CD4-positive, alpha-beta T cell (primary cell): ENCODE data around the gene TBCD. TPM values are rescaled to one million over a fixed set of nuclear protein-coding genes. Genes with fewer than 3 reads are reported as not detected.
"Not testable (repeated sequence)": the region's sequence is repeated elsewhere in the genome, so short reads cannot be mapped to it uniquely, and the experiment has no call there.

Experiments
- ATAC-seq: fragments of 200-7000 bp; cut with Tn5 transposase; one replicate; pipeline ENCODE4 v1.10.0; 2022; ENCODE audit warnings: mild to moderate bottlenecking; ENCODE audit not compliant: poor library complexity
- CTCF ChIA-PET: fragments of 350-600 bp; sonication (Branson Sonifier 250); formaldehyde crosslinking; loops from one replicate; lab custom pipeline; 2021; ENCODE audit warnings: antibody characterized with exemption, inconsistent platforms; lab: Charles Lee
- POLR2A ChIA-PET: fragments of 350-600 bp; sonication (Branson Sonifier 250); formaldehyde crosslinking; loops from one replicate; lab custom pipeline; 2021; ENCODE audit warnings: antibody characterized with exemption, inconsistent platforms; lab: Charles Lee
- DNase-seq, 14 experiments: peaks; one replicate each; pipeline ENCODE4 v3.0.0-alpha.2; 2013 to 2020; ENCODE audit warnings: mixed read lengths in 2 of 14
- H3K27ac ChIP-seq, 2 donors: one replicate each; pipeline versions ENCODE4 v1.5.1 to v1.7.0; 2013; ENCODE audit warnings: low read length in 2 of 2, low read depth in 1 of 2, mild to moderate bottlenecking in 1 of 2
- H3K27me3 ChIP-seq, 2 experiments: 1 replicate in 1 of 2; 2 replicates in 1 of 2; pipeline versions ENCODE4 v1.6.1 to v1.7.0; 2013; ENCODE audit warnings: low read length in 2 of 2, control low read depth in 1 of 2, mild to moderate bottlenecking in 1 of 2, moderate library complexity in 1 of 2; ENCODE audit not compliant: insufficient read depth in 2 of 2, control insufficient read depth in 1 of 2
- H3K36me3 ChIP-seq: one replicate; pipeline ENCODE4 v1.6.1; 2013; ENCODE audit warnings: low read length, control low read depth; ENCODE audit not compliant: insufficient read depth
- H3K4me1 ChIP-seq: one replicate; pipeline ENCODE4 v1.6.1; 2013; ENCODE audit warnings: low read length, control low read depth; ENCODE audit not compliant: insufficient read depth
- H3K4me3 ChIP-seq: one replicate; pipeline ENCODE4 v1.5.1; 2013; ENCODE audit warnings: mild to moderate bottlenecking, low read length, moderate library complexity
- H3K9me3 ChIP-seq, 2 experiments: 1 replicate in 1 of 2; 2 replicates in 1 of 2; pipeline versions ENCODE4 v1.6.1 to v1.7.0; 2013; ENCODE audit warnings: low read length in 2 of 2, mild to moderate bottlenecking in 2 of 2, control low read depth in 1 of 2, moderate library complexity in 1 of 2; ENCODE audit not compliant: control insufficient read depth in 1 of 2, insufficient read depth in 1 of 2
- H3K27ac Mint-ChIP-seq: one replicate; pipeline ENCODE4 v1.8.0; 2020; ENCODE audit warnings: mixed read lengths
- H3K27me3 Mint-ChIP-seq: one replicate; pipeline ENCODE4 v1.8.0; 2021; ENCODE audit warnings: mixed read lengths
- H3K36me3 Mint-ChIP-seq: one replicate; pipeline ENCODE4 v1.8.0; 2021; ENCODE audit warnings: low read depth, mixed read lengths
- H3K4me1 Mint-ChIP-seq: one replicate; pipeline ENCODE4 v1.8.0; 2021; ENCODE audit warnings: low read depth, mixed read lengths
- H3K4me3 Mint-ChIP-seq: one replicate; pipeline ENCODE4 v1.8.0; 2020; ENCODE audit warnings: mild to moderate bottlenecking, mixed read lengths
- H3K9me3 Mint-ChIP-seq: one replicate; pipeline ENCODE4 v1.8.0; 2020; ENCODE audit warnings: mixed read lengths
- intact Hi-C, 2 experiments: fragments of 100-400 bp; cut with DNase I in 1 of 2; cut with micrococcal nuclease in 1 of 2; formaldehyde crosslinking; loops; one replicate each; pipeline versions ENCODE4 v1.15.1 to v1.9.0; 2023 to 2025; cut with DNase I, micrococcal nuclease
- total RNA-seq, 174 experiments: library from RNA in 2 of 174; stranded (reverse) in 2 of 174; gene quantifications; one replicate each; pipeline ENCODE4 v1.2.3 and lab custom pipeline; 2021 to 2026
- TF ChIP-seq, protein P1 (sequence below): fragments of 200-600 bp; IDR thresholded peaks from one replicate; pipeline ENCODE4 v1.8.0; 2022; ENCODE audit warnings: antibody characterized with exemption, mild to moderate bottlenecking

Gene TBCD
- total RNA-seq, 2 experiments from 2014 or later: 74.6 to 80.3 TPM

DNA sequence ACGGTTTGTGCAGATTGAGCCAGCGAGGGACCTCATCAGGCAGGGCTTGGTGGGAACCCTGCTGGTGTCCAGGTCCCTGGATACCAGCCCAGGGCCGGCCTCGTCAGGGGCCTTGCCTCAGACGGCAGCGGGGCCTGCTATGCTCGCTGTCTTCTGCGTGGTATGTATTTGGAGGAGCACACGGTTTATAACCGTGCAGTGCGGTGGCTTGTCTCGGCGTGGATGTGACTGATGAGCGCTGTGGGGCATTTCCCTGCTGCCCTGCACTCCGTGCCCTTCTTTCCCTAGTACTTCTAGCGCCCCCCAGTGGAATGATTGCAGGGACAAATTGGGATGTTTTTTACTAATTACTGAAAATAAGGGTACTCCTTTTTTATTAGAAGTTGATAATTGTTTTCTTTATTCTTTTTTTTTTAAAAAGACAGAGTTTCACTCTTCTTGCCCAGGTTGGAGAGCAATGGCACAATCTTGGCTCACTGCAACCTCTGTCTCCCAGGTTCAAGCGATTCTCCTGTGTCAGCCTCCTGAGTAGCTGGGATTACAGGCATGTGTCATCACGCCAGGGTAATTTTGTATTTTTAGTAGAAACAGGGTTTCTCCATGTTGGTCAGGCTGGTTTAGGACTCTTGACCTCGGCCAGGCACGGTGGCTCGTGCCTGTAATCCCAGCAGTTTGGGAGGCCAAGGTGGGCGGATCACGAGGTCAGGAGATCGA is 15.3 kb downstream of the TBCD start:
- H3K4me3 Mint-ChIP-seq: no peak overlapping the region
- no peaks in the 10 kb centered on the region for H3K27me3 Mint-ChIP-seq
- TF ChIP-seq, protein P1, sequence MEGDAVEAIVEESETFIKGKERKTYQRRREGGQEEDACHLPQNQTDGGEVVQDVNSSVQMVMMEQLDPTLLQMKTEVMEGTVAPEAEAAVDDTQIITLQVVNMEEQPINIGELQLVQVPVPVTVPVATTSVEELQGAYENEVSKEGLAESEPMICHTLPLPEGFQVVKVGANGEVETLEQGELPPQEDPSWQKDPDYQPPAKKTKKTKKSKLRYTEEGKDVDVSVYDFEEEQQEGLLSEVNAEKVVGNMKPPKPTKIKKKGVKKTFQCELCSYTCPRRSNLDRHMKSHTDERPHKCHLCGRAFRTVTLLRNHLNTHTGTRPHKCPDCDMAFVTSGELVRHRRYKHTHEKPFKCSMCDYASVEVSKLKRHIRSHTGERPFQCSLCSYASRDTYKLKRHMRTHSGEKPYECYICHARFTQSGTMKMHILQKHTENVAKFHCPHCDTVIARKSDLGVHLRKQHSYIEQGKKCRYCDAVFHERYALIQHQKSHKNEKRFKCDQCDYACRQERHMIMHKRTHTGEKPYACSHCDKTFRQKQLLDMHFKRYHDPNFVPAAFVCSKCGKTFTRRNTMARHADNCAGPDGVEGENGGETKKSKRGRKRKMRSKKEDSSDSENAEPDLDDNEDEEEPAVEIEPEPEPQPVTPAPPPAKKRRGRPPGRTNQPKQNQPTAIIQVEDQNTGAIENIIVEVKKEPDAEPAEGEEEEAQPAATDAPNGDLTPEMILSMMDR: peak; percentile 54
- Histone ChIP-seq H3K9me3 (no peaks in the 10 kb centered on the region), H3K27me3 (no peaks in the 10 kb centered on the region), H3K4me1 (peaks cover 4% of the 10 kb centered on the region), H3K4me3 (no peak overlapping the region), H3K36me3 (peaks cover 54% of the 10 kb centered on the region), H3K27ac (no peak overlapping the region)
- no peaks in the 10 kb centered on the region for H3K9me3 Mint-ChIP-seq
- ChIA-PET CTCF (interaction anchor here (1.1 kb wide), 1 partner anchor 98 kb away, joined by 3 read pairs; no protein-coding TSS in a partner anchor), POLR2A (no interaction called here)
- ATAC-seq (no peak), DNase-seq (peak in 8 of 14 experiments; percentile 12 to 62 (median 34))
- peaks cover 70% of the 10 kb centered on the region for H3K36me3 Mint-ChIP-seq
- intact Hi-C loops: loop anchor here in 1 of 2 experiments (2.0 kb wide), 1 partner anchor 120 kb away; no protein-coding TSS in a partner anchor
- no peak overlapping the region for H3K27ac Mint-ChIP-seq
- peaks cover 13% of the 10 kb centered on the region for H3K4me1 Mint-ChIP-seq

DNA sequence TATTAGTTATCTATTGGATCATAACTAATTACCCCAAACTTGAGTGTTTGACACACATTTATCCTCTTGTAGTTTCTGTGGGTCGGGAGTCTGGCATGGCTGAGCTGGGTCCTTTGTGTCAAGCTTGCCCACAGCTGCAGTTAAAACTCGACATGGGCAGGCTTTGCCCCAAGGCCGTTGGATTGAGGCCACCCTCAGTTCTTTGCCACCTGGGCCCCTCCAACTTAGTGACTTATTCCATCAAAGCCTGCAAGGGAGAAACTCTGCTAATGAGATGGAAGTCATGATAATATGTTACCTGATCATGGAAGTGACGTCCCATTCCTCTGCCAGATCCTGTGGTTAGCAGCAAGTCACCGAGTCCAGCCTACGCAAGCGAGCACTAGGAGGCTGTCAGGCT is 17.2 kb downstream of the TBCD start:
- intact Hi-C loops: no loop called here
- Histone ChIP-seq H3K36me3 (peaks cover 57% of the 10 kb centered on the region), H3K27ac (no peak overlapping the region), H3K4me1 (peaks cover 5% of the 10 kb centered on the region), H3K4me3 (no peak overlapping the region), H3K27me3 (no peaks in the 10 kb centered on the region), H3K9me3 (no peaks in the 10 kb centered on the region)
- CTCF ChIA-PET: no interaction called here
- H3K4me3 Mint-ChIP-seq: no peak overlapping the region
- no peaks in the 10 kb centered on the region for H3K27me3 Mint-ChIP-seq
- ATAC-seq (no peak), DNase-seq (no peak)
- H3K27ac Mint-ChIP-seq: no peak overlapping the region
- H3K9me3 Mint-ChIP-seq: no peaks in the 10 kb centered on the region
- H3K36me3 Mint-ChIP-seq: peaks cover 70% of the 10 kb centered on the region
- H3K4me1 Mint-ChIP-seq: peaks cover 14% of the 10 kb centered on the region
- TF ChIP-seq, protein P1: no peak
- POLR2A ChIA-PET: no interaction called here

DNA sequence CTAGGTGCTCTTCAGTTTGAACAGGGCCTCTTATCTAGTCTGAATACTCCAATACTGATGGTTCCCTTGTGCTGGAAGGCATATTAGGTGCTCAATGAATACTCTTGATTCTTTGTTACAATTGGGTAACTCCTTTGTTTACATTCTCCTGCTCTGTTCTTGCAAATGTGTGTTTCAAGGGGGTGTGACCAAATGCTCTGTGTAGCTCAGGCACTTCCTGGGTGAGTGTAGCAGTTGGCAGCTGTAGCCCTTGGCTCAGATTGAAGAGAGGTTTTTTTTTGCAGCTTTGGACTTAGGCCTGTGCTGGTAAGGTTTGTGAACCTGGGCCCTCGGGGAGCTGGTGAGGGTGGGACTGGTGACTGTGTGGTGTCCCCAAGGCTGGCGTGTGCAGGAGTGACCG is 20.2 kb downstream of the TBCD start:
- ATAC-seq: no peak
- H3K27me3 ChIP-seq: no peaks in the 10 kb centered on the region
- Mint-ChIP-seq H3K36me3 (peaks cover 50% of the 10 kb centered on the region), H3K4me3 (no peak overlapping the region), H3K4me1 (peaks cover 13% of the 10 kb centered on the region), H3K27ac (no peak overlapping the region), H3K9me3 (no peaks in the 10 kb centered on the region), H3K27me3 (no peaks in the 10 kb centered on the region)
- intact Hi-C loops: no loop called here
- DNase-seq: no peak
- ChIA-PET CTCF (interaction anchor here (1.3 kb wide), 1 partner anchor 103 kb away, joined by 3 read pairs; no protein-coding TSS in a partner anchor), POLR2A (no interaction called here)
- H3K27ac ChIP-seq: no peak overlapping the region
- H3K9me3 ChIP-seq: no peaks in the 10 kb centered on the region
- TF ChIP-seq, protein P1: no peak
- H3K4me1 ChIP-seq: peaks cover 19% of the 10 kb centered on the region
- H3K36me3 ChIP-seq: peaks cover 47% of the 10 kb centered on the region
- no peak overlapping the region for H3K4me3 ChIP-seq

DNA sequence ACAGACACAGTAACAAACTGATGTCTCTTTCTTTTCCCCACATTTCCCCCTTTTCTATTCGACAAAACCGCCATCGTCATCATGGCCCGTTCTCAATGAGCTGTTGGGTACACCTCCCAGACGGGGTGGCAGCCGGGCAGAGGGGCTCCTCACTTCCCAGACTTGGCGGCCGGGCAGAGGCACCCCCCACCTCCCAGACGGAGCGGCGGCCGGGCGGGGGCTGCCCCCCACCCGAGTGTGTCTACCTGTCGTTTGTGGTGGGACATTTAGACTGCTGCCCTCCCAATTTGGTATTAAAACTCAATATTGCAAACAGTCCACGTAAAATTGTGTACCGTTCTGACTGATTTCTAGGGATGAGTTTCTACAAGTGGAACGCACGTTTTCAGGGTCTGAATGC is 22.6 kb downstream of the TBCD start:
- CTCF ChIA-PET: interaction anchor here (1.9 kb wide), 1 partner anchor 106 kb away, joined by 7 read pairs; no protein-coding TSS in a partner anchor

More for the DNA sequence above, 22.6 kb downstream of the TBCD start:
- peaks cover 19% of the 10 kb centered on the region for H3K4me1 ChIP-seq
- H3K27me3 ChIP-seq, H3K27me3 Mint-ChIP-seq, H3K9me3 ChIP-seq, ATAC-seq, H3K9me3 Mint-ChIP-seq, H3K27ac Mint-ChIP-seq, H3K27ac ChIP-seq, H3K4me1 Mint-ChIP-seq, H3K4me3 Mint-ChIP-seq, DNase-seq, H3K4me3 ChIP-seq, POLR2A ChIA-PET: not testable (repeated sequence)
- peaks cover 34% of the 10 kb centered on the region for H3K36me3 Mint-ChIP-seq
- peaks cover 28% of the 10 kb centered on the region for H3K36me3 ChIP-seq
- intact Hi-C loops: loop anchor here in 1 of 2 experiments (2.0 kb wide), 2 partner anchors 106 to 422 kb away; no protein-coding TSS in a partner anchor
